ENCODE measurements around the gene PCDH9.

Gene PCDH9

GRCh38 chr13:66322193-66322740 lies 907.9 kb downstream of the PCDH9 start:
- Histone ChIP-seq H3K9ac (ENCODE audit: low read length) (no peak overlapping the region), H3K27ac (ENCODE audit: low read length) (no peak overlapping the region), H2AFZ (ENCODE audit: low read depth, low read length) (no peak overlapping the region), H3K36me3 (replicated peaks; ENCODE audit: low read depth, low read length) (no peaks in the 10 kb centered on the region), H3K79me2 (ENCODE audit: low read length) (no peaks in the 10 kb centered on the region), H3K4me2 (ENCODE audit: low read length) (no peak overlapping the region), H3K4me3 (ENCODE audit: low read length) (no peak overlapping the region), H3K9me3 (ENCODE audit: insufficient read depth, low read length) (no peaks in the 10 kb centered on the region), H4K20me1 (ENCODE audit: insufficient read depth, low read length) (no peaks in the 10 kb centered on the region), H3K27me3 (ENCODE audit: low read depth, low read length) (no peaks in the 10 kb centered on the region), H3K4me1 (ENCODE audit: low read length) (no peaks in the 10 kb centered on the region)
- TF ChIP-seq EZH2phosphoT487 (IDR thresholded peaks at IDR 0.05; ENCODE audit: low read depth) (no peak), CTCF (IDR thresholded peaks at IDR 0.05; ENCODE audit: low read depth, low read length) (no peak)

- Histone ChIP-seq H3K4me1 (ENCODE audit: low read length) (no peaks in the 10 kb centered on the region), H3K36me3 (replicated peaks; ENCODE audit: low read depth, low read length) (no peaks in the 10 kb centered on the region), H2AFZ (ENCODE audit: low read depth, low read length) (no peak overlapping the region), H3K27ac (ENCODE audit: low read length) (no peak overlapping the region), H4K20me1 (ENCODE audit: insufficient read depth, low read length) (no peaks in the 10 kb centered on the region), H3K9ac (ENCODE audit: low read length) (no peak overlapping the region), H3K4me2 (ENCODE audit: low read length) (no peak overlapping the region), H3K79me2 (ENCODE audit: low read length) (no peaks in the 10 kb centered on the region), H3K4me3 (ENCODE audit: low read length) (no peak overlapping the region), H3K9me3 (ENCODE audit: insufficient read depth, low read length) (no peaks in the 10 kb centered on the region), H3K27me3 (ENCODE audit: low read depth, low read length) (no peaks in the 10 kb centered on the region)
- TF ChIP-seq CTCF (IDR thresholded peaks at IDR 0.05; ENCODE audit: low read depth, low read length) (no peak), EZH2phosphoT487 (IDR thresholded peaks at IDR 0.05; ENCODE audit: low read depth) (no peak)
Observed at GRCh38 chr13:66314911-66315310, 915.2 kb downstream of the PCDH9 start.

- H3K36me3 ChIP-seq (replicated peaks; ENCODE audit: low read depth, low read length): no peaks in the 10 kb centered on the region
- TF ChIP-seq CTCF (IDR thresholded peaks at IDR 0.05; ENCODE audit: low read depth, low read length): no peak
- TF ChIP-seq EZH2phosphoT487 (IDR thresholded peaks at IDR 0.05; ENCODE audit: low read depth): no peak
- no peak overlapping the region for H3K4me2 ChIP-seq (ENCODE audit: low read length)
- no peaks in the 10 kb centered on the region for H4K20me1 ChIP-seq (ENCODE audit: insufficient read depth, low read length)
- no peak overlapping the region for H3K4me3 ChIP-seq (ENCODE audit: low read length)
- H2AFZ ChIP-seq (ENCODE audit: low read depth, low read length): no peak overlapping the region
- H3K9me3 ChIP-seq (ENCODE audit: insufficient read depth, low read length): no peaks in the 10 kb centered on the region
- H3K4me1 ChIP-seq (ENCODE audit: low read length): no peaks in the 10 kb centered on the region
- H3K27me3 ChIP-seq (ENCODE audit: low read depth, low read length): no peaks in the 10 kb centered on the region
- H3K9ac ChIP-seq (ENCODE audit: low read length): no peak overlapping the region
- H3K27ac ChIP-seq (ENCODE audit: low read length): no peak overlapping the region
- H3K79me2 ChIP-seq (ENCODE audit: low read length): no peaks in the 10 kb centered on the region
Observed at GRCh38 chr13:66313413-66313812, 916.7 kb downstream of the PCDH9 start.

GRCh38 chr13:66312312-66313087 lies 917.6 kb downstream of the PCDH9 start:
- Histone ChIP-seq H3K4me3 (ENCODE audit: low read length) (no peak overlapping the region), H3K4me2 (ENCODE audit: low read length) (no peak overlapping the region), H3K79me2 (ENCODE audit: low read length) (no peaks in the 10 kb centered on the region), H3K4me1 (ENCODE audit: low read length) (no peaks in the 10 kb centered on the region), H3K9ac (ENCODE audit: low read length) (no peak overlapping the region), H3K9me3 (ENCODE audit: insufficient read depth, low read length) (no peaks in the 10 kb centered on the region), H2AFZ (ENCODE audit: low read depth, low read length) (no peak overlapping the region), H3K27me3 (ENCODE audit: low read depth, low read length) (no peaks in the 10 kb centered on the region), H4K20me1 (ENCODE audit: insufficient read depth, low read length) (no peaks in the 10 kb centered on the region), H3K36me3 (replicated peaks; ENCODE audit: low read depth, low read length) (no peaks in the 10 kb centered on the region), H3K27ac (ENCODE audit: low read length) (no peak overlapping the region)
- no peak for TF ChIP-seq CTCF (IDR thresholded peaks at IDR 0.05; ENCODE audit: low read depth, low read length)
- TF ChIP-seq EZH2phosphoT487 (IDR thresholded peaks at IDR 0.05; ENCODE audit: low read depth): no peak

Measured in OCI-LY3 (cell line).